Measurements from ENCODE around the gene PRR33.

Gene PRR33

DNA sequence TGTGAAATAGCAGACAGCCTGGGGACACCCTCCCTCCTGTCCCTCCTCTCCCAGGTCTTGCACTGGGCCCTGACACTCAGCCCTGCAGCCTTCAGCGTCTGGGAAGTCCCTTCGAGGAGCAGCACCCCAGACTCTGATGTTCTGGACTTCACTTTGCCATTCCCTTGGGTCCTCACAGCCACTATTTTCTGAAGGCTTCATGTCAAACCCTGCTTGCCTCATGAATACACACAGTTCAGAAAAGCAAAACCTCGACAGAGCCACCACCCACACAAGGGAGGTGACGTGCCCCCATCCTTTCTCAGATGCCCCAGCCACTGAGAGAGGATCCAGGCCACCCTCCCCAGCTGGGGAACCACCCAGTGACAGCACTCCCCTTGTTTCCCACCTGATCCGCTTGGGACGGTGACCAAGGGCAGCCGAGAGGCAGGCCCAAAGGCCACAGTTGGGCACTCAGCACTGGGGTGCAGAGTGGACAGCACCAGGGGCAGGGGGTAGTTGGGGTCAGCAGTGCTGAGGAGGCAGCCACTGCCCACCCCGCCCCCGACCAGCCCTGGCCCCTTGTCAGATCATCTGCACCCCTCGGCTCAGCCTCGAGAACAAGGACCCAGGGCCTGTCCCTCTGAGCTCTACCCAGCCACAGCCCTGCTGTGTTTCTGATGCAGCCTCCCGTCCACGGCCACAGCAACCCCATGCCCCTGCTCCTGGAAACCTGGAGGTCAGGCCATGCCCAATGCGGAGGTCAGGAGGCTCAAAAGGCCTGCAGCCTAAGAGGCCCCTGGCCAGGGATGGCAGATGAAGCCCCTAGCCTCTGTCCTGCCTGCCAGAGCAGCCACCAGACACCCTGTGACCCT is 24.7 kb upstream of the PRR33 start:
- no peak for DNase-seq (ENCODE audit: low read depth)

DNA sequence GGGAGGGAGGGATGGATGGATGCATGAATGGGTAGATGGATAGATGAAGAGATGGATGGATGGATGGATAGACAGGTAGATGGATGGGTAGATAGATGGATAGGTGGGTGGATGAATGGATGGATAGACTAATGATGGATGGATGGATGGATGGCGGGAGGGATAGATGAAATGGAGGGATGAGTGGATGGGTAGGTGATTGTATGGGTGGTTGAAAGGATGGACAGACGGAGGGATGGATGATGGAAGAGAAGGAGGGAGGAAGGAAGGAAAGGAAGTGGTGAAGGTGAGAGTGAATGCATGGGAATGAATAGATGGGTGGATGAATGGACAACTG is 24.1 kb upstream of the PRR33 start:
- no peak for DNase-seq (ENCODE audit: low read depth)

DNA sequence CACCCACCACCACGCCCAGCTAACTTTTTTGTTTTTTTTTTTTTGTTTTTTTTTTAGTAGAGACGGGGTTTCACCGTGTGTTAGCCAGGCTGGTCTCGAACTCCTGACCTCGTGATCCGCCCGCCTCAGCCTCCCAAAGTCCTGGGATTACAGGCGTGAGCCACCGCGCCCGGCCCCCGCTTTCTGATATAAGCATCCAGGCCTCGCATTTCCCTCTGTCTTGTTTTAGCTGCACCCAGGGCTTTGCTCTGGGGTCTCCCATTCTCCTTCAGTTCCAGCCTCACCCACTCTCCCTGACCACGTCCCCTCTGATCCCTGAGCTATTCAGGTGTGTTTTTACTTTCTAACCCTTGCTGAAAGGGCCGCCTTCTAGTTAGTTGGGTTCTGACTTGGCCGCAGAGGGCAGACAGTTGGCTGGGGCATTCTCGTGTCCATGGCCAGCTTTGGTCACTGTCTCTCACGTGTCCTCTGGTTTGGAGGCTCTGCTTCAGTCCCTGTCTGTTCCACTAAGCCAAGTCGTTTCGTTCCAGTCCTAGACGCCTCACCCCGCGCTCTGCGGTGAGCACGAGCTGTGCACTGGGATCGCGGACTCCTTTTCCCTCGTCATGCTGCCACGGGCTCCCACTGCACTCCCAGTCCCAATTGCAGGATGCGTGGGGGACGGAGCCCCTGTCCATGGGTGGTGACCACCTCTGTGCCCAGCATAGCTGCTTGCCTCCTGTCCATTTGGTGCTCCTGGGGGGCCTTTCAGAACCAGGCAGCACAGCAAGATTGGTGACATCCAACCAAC is 21.8 kb upstream of the PRR33 start:
- no peak for DNase-seq (ENCODE audit: low read depth)

DNA sequence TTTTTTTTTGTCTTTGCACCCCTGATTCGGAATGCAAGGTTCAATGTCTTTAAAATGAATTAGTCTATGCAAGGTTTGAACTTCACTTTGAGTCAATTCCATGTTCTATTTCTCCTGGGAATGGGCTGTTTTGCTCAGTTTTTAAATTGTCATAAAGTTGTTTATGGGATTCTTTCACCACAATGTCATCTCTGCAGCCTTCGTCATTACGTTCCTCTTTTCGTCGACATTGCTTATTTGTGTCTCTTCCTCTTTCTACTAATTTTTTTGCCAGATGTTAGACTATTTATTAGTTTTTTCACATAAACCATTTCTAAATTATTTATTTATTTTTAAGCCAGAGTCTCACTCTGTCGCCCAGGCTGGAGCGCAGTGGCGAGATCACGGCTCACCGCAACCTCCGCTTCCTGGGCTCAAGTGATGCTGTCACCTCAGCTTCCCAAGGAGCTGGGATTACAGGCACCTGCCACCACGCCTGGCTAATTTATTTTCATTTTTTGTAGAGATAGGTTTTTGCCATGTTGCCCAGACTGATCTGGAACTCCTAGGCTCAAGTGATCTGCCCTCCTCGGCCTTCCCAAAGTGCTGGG is 20.7 kb upstream of the PRR33 start:
- no peak for DNase-seq (ENCODE audit: low read depth)

DNA sequence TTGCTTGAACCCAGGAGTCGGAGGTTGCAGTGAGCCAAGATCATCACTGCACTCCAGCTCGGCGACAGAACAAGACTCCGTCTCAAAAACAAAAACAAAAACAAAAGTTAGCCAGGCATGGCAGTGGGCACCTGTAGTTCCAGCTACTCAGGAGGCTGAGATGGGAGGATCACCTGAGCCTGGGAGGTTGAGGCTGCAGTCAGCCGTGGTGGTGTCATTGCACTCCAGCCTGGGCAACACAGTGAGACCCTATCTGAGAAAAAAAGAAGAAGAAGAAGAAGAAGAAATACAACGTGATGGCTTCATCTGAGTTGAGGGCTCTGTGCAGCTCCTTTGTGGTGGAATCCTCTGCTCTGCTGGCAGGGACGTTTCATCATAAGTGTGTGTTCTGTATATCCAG is 17.8 kb upstream of the PRR33 start:
- no peak for DNase-seq (ENCODE audit: low read depth)

DNA sequence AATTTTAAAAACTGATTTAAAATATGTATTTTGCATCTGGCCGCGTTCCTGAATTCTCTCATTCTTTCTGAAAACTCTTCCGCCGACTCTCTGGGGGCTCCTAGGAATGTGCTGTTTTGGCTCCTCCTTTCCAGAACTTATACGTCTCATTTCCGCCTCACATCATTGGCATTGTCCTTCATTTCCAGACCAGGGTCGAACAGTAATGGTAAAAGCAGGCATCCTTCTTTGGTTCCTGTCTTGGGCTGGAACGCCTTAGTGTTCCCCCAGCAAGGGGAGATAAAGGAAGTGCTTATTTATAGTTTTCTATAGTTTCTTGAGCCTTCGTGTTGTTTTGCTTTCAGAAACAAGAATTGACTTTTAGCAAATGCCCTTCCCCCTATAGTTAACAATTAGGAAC is 16.9 kb upstream of the PRR33 start:
- DNase-seq (ENCODE audit: low read depth) = no peak

DNA sequence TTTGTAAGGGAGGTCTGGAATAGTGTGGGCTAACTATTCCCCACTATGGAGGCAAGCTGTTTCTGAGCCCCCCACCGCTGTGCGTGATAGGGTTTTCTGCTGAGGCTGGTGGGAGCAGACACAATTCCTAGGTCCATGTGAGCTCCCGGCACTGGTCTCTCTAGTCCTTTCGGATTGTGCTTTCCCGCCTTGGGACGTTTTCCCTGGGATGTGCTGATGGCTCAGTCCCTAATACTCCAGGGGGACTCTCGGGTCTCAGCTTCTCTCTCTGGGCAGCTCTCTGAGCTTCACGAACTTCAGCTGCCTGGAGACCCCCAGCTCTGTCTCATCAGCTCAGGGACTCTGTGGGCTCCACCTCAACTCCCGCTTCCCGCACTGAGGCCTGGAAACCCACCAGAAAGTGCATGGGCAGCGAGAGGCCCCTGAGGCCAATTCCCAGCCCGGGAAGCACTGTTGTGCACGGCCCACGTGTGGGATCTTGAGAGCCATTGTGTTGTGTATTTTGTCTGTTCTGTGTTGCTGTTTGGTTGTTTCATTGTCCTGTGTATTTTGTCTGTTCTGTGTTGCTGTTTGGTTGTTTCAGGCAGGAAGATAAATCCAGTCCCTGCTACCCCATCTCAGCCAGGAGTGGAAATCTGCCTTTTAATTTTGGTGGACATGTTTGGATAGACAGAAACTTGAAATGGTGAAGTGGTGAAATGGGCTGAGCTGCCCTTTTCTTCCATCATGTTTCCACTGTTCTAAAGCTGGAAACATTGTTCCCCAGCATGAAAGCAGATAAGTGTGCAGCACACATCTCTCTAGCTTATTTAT is 15.1 kb upstream of the PRR33 start:
- DNase-seq (ENCODE audit: low read depth) = no peak

DNA sequence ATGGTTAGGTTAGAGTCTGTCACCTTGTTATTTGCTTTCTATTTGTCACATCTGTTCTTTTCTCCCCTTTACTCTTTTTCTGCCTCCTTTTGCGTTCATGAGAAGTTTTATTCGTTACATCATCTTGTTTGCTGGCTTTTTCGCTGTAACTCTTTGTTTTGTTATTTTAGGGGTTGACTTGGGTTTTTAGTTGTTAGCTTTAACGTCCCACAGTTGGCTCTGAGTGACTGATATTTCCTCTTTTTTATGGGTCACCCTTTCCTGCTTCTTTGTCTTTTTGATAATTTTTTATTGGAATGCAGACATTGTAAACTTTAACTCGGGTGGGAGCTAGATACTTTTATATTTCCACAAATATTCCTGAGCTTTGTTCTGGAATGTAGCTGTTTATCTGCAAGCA is 14.5 kb upstream of the PRR33 start:
- no peak for DNase-seq (ENCODE audit: low read depth)

DNA sequence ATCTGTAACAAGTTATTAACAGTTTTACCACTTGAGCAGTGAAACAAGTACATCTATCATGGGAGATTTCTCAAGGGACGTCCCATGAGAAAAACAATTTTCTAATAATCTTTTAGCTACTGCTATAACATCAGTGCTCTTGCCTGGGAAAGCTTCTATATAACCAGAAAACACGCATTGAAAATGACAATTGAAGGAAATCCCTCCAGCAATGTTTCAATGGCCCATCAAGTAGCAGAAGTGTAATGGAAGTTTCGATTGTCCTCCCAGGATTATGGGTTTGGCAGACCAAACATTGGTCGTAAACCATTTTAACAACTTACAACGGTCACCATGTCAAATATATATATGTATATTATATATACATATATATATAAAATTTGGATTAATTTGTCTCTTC is 8.0 kb upstream of the PRR33 start:
- no peak for DNase-seq (ENCODE audit: low read depth)

DNA sequence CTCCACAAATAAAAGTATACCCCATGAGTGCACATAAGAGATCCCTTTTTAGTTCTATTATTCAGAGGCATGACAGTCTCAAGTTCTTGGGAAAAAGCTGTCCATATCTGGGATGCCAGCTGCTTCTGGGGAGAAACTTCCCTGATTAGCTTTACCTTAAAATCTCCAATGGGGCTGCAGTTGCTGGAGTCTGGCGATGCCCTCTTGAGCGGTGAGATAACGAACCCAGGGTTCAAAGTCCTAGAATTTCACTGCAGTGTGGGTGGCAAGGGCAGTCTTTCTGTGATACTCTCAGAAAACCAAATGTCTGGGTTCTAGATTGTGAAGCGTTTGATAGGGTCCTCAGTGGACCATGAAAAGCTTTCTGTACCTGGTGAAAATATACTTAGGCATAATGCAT is 7.4 kb upstream of the PRR33 start:
- DNase-seq (ENCODE audit: low read depth) = no peak

DNA sequence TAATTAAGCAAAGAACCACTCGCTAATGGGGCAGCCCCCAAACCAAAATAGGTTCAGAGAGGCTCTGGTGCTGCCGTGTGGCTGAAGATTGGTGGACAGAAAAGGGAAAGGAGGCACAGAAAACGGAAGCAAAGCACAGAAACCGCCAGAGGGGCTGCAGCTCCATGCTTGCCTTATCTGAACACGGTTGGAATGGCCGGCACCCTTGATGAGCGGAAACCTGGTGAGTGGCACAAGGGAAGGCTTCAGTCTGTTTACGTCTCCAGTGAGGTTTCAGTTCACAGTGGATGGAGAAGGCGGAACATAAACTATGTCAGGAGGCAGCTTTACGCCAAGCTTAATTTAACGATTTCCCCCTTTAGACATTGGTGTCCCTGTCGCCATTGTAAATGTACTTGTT is 5.2 kb upstream of the PRR33 start:
- no peak for DNase-seq (ENCODE audit: low read depth)

DNA sequence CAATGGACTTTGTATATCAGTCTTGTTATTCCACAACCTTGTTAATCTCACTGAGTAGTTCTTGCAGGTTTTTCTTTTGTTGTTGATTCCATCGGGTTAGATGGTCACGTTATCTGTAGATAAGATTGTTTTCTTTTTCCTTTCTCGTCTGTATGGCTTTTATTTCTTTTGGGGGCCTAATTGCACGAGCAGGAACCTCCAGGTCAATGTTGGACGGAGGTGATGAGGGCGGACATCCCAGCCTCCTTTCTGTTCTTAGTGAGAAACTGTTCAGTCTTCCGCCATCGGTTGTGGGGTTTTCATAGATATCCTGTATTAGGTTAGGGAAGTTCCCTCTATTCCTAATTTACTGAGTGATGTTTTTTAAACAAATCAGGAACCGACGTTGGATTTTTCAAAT is 4.8 kb upstream of the PRR33 start:
- DNase-seq (ENCODE audit: low read depth) = no peak

DNA sequence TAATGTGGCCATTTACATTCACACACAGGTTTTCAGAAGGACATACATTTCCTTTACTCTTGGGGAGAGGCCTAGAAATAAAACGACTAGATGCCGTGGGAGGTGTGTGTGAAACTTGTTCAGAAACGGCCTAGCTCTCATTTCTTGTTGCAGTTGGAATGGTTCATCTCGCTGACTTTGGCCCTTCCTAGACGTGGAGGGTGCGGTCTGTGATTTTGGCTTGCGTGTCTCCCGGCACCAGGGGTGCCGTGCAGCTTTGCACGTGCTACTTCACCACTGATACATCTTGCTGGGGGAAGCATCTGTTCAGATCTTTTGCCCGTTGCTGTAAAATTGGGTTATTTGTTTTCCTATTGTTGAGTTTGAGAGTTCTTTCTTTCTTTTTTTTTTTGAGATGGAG is 3.1 kb upstream of the PRR33 start:
- no peak for DNase-seq (ENCODE audit: low read depth)

DNA sequence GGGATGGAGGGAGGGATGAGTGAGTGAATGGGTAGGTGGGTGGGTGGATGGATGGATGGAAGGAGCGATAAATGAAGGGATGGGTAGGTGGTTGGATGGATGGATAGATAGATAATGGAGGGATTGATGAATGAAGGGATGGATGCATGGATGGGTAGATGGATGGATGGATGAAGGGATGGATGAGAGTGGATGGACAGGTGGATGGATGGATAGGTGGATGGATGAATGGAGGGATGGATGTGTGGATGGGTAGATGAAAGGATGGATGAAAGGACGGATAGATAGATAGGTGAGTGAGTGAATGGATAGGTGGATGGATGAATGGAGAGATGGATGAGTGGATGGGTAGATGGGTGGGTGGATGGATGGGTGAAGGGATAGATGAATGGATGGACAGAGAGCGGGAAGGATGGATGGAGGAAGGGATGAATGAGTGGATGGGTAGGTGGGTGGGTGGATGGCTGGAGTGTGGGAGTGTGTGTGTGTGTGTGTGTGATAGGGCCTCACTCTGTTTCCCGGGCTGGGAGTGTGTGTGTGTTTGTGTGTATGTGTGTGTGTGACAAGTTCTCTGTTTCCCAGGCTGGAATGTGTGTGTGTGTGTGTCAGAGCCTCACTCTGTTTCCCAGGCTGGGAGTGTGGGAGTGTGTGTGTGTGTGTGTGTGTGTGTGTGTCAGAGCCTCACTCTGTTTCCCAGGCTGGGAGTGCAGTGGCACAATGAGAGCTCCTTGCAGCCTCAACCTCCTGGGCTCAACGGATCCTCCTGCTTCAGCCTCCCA is 2.1 kb upstream of the PRR33 start:
- DNase-seq (ENCODE audit: low read depth) = no peak

DNA sequence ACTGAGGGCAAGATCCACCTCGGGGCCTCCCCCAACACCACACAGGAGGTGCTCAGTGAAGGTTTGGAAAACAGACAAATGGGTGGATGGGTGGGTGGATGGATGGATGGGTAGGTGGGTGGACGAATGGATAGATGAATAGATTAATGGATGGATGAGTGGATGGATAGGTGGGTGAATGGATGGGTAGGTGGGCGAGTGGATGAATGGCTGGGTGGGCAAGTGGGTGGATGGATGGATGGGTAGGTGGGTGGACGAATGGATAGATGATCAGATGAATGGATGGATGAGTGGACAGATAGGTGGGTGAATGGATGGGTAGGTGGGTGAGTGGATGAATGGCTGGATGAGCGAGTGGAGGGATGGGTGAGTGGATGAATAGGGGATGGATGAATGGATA is 863 bp upstream of the PRR33 start:
- DNase-seq (ENCODE audit: low read depth) = no peak

DNA sequence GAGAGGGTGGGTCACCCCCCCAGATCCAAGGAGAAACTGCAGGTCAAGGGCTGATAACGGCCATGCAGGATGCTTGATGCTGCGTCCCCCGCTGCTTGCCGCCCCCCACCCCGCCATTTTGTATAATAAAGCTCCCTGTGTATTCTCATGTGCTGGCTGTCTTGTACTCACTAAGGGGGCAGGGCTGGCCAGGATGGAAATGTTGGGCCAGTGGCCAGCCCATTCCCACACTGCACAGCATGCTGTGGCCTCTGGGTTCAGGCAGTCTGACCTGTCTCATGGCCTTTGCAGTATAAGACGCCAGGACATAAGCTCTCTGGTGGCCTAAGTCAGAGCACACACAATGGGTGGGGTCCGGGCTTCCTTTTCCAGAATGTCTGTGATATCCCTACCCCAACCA is 421 bp upstream of the PRR33 start:
- DNase-seq (ENCODE audit: low read depth) = no peak

DNA sequence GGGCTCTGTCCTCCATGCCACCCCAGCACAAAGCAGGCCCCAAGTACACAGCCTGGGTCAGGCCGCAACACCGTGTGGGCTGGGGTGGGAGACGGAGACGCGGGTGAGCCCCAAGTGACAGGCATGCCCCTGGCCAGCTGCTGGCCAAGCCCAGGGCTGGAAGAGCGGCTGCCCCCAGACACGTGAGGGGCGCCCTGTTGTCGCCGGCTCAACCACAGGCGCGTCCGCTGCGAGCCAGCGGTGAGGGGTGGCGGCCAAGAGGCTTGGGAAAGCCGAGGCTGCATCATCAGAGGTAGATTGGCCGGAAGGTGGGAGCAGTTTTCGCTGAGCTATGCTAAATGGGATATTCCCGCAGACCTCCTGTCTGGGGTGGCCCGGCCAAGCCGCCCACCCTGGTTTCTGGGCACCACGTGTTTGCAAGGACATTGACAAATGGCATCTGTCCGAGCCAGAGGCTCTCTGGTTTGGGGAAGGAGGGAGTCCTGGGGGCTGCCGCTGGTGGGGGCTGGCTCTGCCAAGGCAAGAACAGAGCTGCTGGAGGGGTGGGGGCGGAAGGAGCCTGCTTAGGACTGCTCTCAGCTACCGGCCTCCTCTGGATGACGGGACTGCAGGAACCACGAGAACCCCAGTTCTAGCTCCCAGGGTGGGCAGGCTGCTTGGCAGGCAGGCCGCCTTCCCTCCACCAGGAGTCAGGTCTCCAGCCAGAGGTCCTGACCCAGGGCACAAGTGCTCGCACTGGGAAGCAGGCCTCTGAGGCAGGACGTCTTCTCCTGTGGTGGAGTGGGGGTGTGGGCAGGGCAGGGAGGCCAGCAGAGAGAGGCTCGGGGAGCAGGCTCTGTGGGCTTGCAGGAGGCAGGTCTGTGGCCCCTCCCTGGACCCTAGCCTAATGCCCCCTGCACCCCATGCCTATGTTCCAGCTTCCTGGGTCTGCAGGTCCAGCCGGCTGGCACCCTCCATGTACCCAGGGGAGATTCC is 552 bp downstream of the PRR33 start:
- no peak for DNase-seq (ENCODE audit: low read depth)

DNA sequence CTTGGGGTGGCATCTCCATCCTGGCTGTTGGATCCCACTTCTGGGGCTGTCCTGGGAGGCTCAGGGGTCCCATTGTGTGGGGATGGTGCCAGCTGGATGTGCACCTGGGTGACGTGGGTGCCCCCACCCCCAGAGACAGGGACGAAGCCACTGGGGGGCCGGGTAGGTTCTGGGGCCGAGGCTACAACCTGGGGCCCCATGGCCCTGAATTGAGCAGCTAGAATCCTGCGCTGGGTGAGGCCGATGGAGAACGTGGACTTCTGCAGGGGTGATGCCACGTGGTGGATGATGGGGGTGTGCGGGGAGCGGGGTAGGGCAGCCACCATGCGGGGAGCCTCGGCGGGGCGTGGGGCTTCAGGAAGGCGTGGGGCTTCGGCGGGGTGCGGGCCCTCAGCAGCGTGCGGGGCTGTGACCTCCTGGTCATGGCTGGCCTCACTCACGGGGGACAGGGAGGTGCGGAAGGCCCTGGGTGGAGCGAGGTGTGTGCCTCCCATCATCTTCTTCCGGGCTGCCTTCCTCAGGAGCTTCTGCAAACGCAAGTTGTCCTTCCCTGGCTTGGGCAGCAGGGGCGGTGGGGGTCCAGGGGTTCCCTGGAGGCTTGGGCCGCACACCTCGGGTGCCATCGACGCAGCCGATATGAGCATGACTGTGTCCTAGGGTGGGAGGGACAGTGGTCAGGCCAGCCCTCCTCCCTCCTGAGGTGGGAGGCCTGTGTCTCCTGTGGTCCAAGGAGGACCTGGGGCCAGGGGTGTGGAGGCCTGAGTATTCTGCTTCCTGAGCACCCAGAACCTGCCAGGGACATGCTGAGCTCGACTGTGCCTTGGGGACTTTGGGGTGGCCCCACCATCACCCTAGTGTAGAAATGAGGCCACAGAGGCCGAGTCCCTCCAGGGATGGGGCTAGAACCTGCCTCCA is 1.5 kb downstream of the PRR33 start:
- no peak for DNase-seq (ENCODE audit: low read depth)

DNA sequence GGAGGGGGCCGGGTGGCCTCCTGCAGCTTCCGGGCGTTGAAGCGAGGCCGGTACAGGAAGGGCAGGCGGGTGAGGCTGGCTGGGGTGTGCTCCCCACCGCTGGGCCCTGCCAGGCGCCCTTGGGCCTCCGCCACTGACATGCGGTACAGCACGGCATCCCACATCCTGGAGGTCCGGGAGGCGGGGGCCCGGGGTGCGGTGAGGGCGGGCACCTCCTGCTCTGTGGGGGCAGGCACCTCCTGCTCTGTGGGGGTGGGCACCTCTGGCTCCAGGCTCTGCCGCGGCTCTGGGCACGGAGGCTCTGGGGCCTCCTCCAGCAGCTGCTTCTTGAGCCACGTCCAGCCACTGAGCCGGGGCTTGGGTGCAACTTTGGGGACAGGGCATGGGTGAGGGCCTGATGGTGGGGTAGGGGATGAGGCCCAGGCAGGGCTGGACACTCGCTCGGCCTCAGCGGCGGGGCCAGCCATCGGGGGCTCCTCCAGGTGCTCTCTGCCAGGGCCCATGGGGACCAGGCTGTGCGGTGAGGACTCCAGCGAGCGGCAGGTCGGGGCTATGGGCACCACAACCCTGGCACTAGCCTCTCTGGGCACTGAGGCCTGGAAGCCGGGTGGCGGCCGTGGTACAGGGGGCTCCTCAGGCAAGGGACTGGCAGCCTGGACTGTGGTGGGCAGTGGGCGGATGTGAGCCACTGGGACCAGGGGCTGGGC is 2.3 kb downstream of the PRR33 start:
- peak; percentile 61 for DNase-seq (ENCODE audit: low read depth)
